Endothelial cell of umbilical vein (primary cell): Measurements from ENCODE around the gene SEMA3A.

Experiments used
- EZH2 ChIP-seq: IDR thresholded peaks from 2 replicates; pipeline ENCODE4 v1.6.1; 2012; ENCODE audit warnings: borderline replicate concordance, low read depth, mild to moderate bottlenecking, moderate library complexity, low read length, inconsistent platforms; ENCODE audit not compliant: severe bottlenecking
- JUN ChIP-seq: IDR thresholded peaks from 2 replicates; pipeline ENCODE4 v1.6.1; 2011; ENCODE audit warnings: borderline replicate concordance, low read depth; ENCODE audit not compliant: insufficient read length, insufficient read depth
- POLR2A ChIP-seq: IDR thresholded peaks from 2 replicates; pipeline ENCODE4 v1.6.1; 2012; ENCODE audit warnings: low read depth, mild to moderate bottlenecking, control low read depth, low read length
- TF ChIP-seq, protein P1 (sequence below), 2 donors: IDR thresholded peaks; 1 replicate in 1 of 2; 2 replicates in 1 of 2; pipeline ENCODE4 v1.5.1; 2011; ENCODE audit warnings: low read length in 2 of 2, mild to moderate bottlenecking in 2 of 2, moderate library complexity in 2 of 2, control low read depth in 1 of 2, inconsistent platforms in 1 of 2, low read depth in 1 of 2; ENCODE audit not compliant: insufficient read depth in 1 of 2; ENCODE audit errors: extremely low read depth in 1 of 2
- TF ChIP-seq, protein P2 (sequence below): IDR thresholded peaks from 2 replicates; pipeline ENCODE4 v1.6.1; 2011; ENCODE audit not compliant: insufficient read depth, insufficient read length

DNA sequence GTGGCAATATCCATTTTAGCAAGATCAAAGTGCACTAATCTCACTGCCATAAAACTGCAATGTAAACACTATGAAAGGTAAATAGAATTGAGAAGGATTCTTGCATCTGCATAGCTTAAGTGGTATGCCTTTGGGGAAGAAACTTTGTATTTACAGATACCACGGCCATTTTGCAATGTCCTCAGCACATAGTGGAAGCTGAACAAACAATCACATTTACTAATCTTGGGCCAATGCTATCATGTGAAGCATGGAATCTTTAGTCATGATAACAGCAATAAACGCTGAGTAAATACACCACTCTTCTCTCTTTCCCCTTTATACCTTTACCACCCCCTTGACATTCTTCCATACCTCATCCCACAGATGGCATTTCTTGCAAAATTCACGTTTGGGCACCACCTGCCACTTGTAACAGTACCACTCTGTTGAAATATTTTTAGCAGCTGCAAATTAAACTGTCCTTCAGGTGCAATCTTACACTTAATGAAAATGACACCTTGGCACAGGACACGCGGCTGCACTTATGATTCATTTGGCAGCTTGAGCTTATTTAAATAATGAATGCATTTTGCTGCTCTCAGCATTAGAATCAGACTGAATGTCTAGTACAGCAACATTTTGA, 171.8 kb downstream of the SEMA3A start:
- TF ChIP-seq EZH2: no peak
- TF ChIP-seq, protein P1, sequence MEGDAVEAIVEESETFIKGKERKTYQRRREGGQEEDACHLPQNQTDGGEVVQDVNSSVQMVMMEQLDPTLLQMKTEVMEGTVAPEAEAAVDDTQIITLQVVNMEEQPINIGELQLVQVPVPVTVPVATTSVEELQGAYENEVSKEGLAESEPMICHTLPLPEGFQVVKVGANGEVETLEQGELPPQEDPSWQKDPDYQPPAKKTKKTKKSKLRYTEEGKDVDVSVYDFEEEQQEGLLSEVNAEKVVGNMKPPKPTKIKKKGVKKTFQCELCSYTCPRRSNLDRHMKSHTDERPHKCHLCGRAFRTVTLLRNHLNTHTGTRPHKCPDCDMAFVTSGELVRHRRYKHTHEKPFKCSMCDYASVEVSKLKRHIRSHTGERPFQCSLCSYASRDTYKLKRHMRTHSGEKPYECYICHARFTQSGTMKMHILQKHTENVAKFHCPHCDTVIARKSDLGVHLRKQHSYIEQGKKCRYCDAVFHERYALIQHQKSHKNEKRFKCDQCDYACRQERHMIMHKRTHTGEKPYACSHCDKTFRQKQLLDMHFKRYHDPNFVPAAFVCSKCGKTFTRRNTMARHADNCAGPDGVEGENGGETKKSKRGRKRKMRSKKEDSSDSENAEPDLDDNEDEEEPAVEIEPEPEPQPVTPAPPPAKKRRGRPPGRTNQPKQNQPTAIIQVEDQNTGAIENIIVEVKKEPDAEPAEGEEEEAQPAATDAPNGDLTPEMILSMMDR (IDR thresholded peaks at IDR 0.05; ENCODE audit: extremely low read depth in 1 of 2, insufficient read depth in 1 of 2, low read depth in 1 of 2, low read length in 2 of 2): no peak
- no peak for TF ChIP-seq POLR2A
- TF ChIP-seq JUN: no peak
- TF ChIP-seq, protein P2, sequence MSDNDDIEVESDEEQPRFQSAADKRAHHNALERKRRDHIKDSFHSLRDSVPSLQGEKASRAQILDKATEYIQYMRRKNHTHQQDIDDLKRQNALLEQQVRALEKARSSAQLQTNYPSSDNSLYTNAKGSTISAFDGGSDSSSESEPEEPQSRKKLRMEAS: no peak
